NCI-H2196 (cell line): ENCODE measurements around the gene SLC28A1.

ENCODE experiments used
- DNase-seq: peaks from one replicate; lab custom pipeline; 2025; ENCODE audit not compliant: unreplicated experiment; lab: John Stamatoyannopoulos, UW

SLC28A1 gene

GRCh38 chr15:84988909-84989644 is 104.6 kb downstream of the SLC28A1 start:
- no peak for DNase-seq

GRCh38 chr15:84990507-84990906 is 106.0 kb downstream of the SLC28A1 start:
- no peak for DNase-seq

- no peak for DNase-seq
These were observed 106.7 kb downstream of the SLC28A1 start for GRCh38 chr15:84991014-84991712.

GRCh38 chr15:84992157-84992944 is 107.9 kb downstream of the SLC28A1 start:
- DNase-seq, result no peak
